ENCODE data around the gene ZW10.

DNA sequence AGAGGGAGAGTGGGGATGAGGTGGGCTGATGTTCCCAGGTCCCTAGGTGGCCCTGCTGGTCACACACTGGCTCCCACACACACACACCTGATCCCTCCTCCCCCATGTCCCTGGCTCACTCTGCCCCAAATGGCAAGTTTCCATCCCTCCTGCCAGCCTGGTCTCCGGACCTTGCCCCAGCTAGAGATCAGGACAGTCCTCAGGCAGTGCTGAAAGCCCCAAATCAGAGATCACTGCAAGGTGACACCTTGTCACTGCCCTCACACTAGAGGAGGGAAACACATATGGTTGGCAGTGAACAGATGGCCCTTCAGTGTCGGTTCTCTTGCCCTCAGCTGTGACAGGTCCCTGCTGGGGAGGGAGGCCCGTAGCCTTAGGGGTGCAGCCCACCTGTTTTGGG lies 75.0 kb downstream of the ZW10 start:
- no peak for TF ChIP-seq CTCF (IDR thresholded peaks at IDR 0.05; ENCODE audit: low read length)
- TF ChIP-seq EZH2 (IDR thresholded peaks at IDR 0.05; ENCODE audit: borderline replicate concordance, low read length) = no peak

Measured in OCI-LY1 (cell line).